ENCODE data around the gene PRAMEF11.
"Not testable (repeated sequence)": the region's sequence is repeated elsewhere in the genome, so short reads cannot be mapped to it uniquely, and the experiment has no call there.

The PRAMEF11 gene

DNA sequence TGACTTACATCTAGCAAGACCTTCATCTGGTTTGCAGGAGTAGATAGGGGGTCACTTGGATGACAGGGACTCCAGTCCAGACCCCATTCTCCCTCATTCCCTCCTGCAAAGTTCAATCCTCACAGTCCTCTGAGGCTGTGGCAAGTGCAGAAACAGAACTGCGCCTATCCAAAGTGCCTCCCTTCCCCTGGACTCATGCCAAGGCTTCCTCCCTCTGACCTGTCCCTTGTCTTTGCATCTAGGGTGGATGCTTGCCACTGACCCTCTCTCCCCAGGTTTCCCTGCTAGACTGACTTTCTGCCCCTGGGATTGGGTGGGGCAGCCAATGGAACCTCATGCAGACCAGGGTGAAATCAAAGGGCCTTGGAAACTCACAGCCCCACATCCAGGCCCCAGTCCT, 21.3 kb downstream of the PRAMEF11 start:
- TF ChIP-seq, protein P1, sequence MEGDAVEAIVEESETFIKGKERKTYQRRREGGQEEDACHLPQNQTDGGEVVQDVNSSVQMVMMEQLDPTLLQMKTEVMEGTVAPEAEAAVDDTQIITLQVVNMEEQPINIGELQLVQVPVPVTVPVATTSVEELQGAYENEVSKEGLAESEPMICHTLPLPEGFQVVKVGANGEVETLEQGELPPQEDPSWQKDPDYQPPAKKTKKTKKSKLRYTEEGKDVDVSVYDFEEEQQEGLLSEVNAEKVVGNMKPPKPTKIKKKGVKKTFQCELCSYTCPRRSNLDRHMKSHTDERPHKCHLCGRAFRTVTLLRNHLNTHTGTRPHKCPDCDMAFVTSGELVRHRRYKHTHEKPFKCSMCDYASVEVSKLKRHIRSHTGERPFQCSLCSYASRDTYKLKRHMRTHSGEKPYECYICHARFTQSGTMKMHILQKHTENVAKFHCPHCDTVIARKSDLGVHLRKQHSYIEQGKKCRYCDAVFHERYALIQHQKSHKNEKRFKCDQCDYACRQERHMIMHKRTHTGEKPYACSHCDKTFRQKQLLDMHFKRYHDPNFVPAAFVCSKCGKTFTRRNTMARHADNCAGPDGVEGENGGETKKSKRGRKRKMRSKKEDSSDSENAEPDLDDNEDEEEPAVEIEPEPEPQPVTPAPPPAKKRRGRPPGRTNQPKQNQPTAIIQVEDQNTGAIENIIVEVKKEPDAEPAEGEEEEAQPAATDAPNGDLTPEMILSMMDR (IDR thresholded peaks at IDR 0.05; ENCODE audit: insufficient read depth, low read depth, low read length, missing control alignments) = no peak
- no peak for DNase-seq (ENCODE audit: low read depth)
- H3K4me3 ChIP-seq (ENCODE audit: low read length) = no peak overlapping the region

DNA sequence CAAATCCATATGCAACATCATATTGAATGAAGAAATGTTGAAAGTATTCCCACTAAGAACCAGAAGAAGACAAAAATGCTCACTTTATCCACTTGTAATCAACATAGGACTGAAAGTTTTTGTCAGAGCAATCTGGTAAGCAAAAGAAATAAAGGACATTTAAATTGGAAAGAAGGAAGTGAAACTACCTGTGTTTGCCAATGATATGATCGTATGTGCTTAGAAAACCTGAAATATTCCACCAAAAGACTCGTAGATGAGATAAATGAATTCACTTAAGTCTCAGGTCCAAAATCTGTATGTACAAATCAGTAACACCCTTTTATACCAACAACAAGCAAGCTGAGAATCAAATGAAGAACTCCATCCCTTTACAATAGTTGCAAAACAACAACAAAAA, 31.5 kb downstream of the PRAMEF11 start:
- TF ChIP-seq, protein P1 (IDR thresholded peaks at IDR 0.05; ENCODE audit: insufficient read depth, low read depth, low read length, missing control alignments) = no peak
- no peak for DNase-seq (ENCODE audit: low read depth)
- no peak overlapping the region for H3K4me3 ChIP-seq (ENCODE audit: low read length)

DNA sequence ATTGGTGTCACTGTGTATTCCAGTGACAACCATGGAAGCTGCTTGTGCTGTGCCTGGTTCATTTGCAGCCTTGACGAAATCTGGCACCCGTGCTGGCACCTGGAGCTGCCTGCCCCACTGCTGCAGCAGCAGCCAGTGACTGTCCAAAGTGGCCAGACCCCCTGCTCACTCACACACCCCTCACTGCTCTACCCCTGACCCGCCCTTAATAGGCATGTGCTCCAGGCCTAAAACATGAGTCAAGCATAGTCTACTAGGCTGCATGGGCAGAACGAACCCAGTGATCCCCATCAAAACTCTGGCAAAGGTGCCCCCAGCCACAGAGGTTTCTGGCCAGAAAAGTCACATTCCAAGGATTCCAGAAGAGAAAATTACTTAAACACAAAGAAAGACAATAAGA, 32.3 kb downstream of the PRAMEF11 start:
- TF ChIP-seq, protein P1 (IDR thresholded peaks at IDR 0.05; ENCODE audit: insufficient read depth, low read depth, low read length, missing control alignments) = no peak
- DNase-seq (ENCODE audit: low read depth) = no peak
- H3K4me3 ChIP-seq (ENCODE audit: low read length) = no peak overlapping the region

DNA sequence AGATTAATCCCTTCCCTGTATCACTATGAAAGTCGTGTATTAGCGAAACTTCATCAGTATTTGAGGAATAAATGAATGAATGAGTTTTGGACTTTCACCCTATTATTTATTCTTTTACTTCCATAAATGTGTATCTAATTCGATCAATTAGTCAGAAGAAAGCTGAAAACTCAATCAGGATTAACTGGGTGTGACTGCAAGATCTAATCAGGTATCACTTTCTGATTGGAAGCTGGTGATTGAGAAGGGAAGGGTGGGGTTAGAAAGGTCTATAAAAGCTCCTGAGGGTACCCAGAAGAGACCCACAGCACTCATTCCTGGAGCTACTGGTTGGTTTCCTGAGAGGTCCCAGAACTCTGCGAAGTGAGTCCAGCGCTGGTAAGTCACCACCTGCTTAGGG, 40.1 kb downstream of the PRAMEF11 start, which contains the start of gene PRAMEF1:
Gene PRAMEF1 (plus strand): TSS at position 301 of the 400 bp plus-strand sequence. CDS start 1,831 bp downstream, outside the sequence.
- H3K4me3 ChIP-seq (ENCODE audit: low read length); DNase-seq (ENCODE audit: low read depth): not testable (repeated sequence)

DNA sequence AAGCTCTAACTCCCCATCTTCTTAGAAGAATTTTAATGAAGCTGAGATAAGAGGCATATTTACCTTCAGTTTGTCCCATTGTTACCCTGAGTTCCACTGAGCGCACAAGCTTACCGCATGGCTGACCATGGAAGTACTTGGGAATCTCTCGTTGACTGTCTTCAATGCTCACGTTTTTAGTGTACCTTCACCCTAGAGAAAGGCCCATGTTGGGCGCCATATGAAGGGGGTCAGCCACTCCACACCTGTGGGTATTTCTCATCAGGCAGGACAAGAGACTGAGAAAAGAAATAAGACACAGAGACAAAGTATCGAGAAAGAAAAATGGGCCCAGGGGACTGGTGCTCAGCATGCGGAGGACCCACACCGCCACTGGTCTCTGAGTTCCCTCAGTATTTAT, 46.5 kb downstream of the PRAMEF11 start:
- H3K4me3 ChIP-seq (ENCODE audit: low read length); DNase-seq (ENCODE audit: low read depth): not testable (repeated sequence)

DNA sequence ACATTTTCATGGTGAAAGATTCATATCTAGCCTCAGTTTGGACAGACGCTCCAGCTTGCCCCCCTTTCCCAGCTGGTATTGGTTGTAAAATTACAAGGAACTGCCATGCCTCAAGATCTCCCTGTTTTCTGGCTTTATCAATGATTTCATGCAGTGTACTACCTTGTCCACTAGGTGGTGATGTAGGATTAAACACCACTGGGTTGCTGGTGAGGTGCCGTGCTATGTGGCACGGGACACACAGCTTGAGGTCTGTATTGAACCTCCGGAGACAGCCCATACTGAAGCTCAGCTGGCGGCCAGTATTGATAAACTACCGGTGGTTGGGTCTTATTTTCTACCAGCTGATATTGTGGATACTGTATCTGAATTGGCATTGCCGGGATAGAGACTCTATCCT, 47.4 kb downstream of the PRAMEF11 start:
- not testable (repeated sequence) for DNase-seq (ENCODE audit: low read depth); H3K4me3 ChIP-seq (ENCODE audit: low read length)

DNA sequence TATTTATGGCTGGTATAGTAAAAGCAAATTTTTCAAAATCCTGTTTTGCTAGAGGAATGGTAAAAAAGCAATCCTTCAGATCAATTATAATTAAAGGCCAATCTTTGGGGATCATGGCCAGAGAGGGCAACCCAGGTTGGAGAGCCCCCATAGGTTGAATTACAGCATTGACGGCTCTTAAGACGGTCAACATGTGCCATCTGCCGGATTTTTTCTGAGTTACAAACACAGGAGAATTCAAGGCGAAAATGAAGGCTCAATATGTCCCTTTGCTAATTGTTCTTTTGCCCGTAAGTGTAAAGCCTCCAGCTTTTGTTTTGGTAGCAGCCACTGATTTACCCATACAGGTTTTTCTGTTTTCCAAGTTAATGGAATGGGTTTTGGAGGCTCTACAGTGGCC, 49.7 kb downstream of the PRAMEF11 start:
- DNase-seq (ENCODE audit: low read depth); H3K4me3 ChIP-seq (ENCODE audit: low read length): not testable (repeated sequence)

DNA sequence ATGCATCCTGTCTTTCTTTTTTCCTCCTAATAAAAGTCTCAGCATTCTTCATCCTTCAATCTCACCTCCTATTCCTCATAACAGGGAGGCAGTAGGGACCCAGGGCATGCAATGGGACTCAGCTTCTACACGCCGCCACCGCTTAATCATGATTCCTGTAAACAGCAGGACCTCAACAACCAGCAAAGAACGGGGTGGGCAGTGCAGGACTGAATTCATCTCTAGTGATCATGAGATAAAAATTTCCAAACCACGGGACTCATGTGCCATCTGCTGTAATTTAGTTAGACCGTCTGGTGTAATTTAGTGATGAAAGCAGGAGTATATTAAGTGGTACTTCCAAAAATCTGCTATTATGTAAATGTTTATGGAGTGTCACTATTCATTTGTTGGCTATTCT, 52.3 kb downstream of the PRAMEF11 start:
- TF ChIP-seq, protein P1 (IDR thresholded peaks at IDR 0.05; ENCODE audit: insufficient read depth, low read depth, low read length, missing control alignments) = no peak
- no peak overlapping the region for H3K4me3 ChIP-seq (ENCODE audit: low read length)

DNA sequence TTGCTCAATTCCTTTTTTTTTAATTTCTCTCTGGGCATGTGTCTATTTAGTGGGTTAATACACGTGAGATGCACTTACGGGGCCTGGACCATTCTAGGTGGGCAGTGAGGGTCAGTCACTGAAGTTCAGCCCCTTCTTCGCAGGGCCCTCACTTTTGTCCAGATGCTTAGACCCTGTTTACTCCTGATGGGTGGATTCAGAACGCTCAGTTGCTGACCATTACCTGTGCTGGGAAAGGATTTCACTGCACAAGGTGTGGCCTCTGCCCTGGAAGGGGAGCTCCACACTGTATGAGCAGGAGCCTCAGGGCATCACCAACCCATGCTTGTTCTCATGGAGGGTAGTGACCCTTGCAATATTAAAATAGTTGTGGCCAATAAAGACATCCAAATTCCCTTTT, 53.1 kb downstream of the PRAMEF11 start:
- DNase-seq (ENCODE audit: low read depth) = no peak
- no peak overlapping the region for H3K4me3 ChIP-seq (ENCODE audit: low read length)
- TF ChIP-seq, protein P1 (IDR thresholded peaks at IDR 0.05; ENCODE audit: insufficient read depth, low read depth, low read length, missing control alignments) = no peak

More for the DNA sequence above, 52.3 kb downstream of the PRAMEF11 start:
- DNase-seq (ENCODE audit: low read depth) = no peak

All from epithelial cell of esophagus (primary cell).